ENCODE measurements around the gene EPHB2.

Gene EPHB2

GRCh38 chr1:22892789-22893188 lies 182.2 kb downstream of the EPHB2 start:
- DNase-seq = no peak

DNA sequence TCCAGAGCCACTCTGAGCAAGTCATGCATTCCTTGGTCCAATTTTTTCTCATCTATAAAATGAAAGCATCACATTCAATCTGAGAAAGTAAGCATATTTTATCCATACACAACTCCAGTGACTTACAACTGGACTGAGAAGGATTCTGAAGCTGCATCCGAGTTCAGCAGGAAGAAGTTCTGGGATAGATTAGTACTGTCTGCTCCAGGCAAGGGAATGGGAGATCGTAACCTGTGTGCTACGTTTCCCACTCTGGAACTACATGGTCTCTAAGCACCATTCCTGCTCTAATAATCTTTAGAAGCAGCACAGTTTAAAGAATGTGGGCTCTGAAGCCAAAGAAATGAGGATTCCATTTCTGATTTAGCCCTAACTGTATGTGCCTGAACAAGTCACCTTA lies 182.7 kb downstream of the EPHB2 start:
- no peak for DNase-seq

- DNase-seq = no peak
These were observed 184.7 kb downstream of the EPHB2 start for GRCh38 chr1:22895357-22895756.

GRCh38 chr1:22896184-22896583 lies 185.5 kb downstream of the EPHB2 start:
- DNase-seq = no peak

- DNase-seq = no peak
These were observed 189.8 kb downstream of the EPHB2 start for GRCh38 chr1:22900451-22900850.

- no peak for DNase-seq
These were observed 192.5 kb downstream of the EPHB2 start for GRCh38 chr1:22903113-22903512.

DNA sequence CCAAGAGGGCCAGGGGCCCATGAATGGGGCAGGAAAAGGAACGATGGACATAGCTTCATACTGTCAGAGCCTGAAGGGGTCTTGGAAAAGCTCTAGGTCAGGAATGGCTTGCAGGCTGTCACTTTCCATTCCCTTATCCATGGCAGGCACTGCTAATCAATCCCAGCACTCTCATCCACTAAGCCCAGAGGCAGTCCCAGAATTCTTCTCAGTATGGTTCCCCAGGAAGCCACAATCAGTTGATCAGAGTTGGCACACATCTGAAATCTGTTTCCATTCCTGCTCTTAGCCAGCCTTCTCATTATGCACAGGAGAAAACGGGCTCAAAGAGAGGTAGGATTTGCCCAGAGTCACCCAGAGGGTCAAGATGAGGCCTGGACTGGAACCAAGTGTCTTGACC lies 196.3 kb downstream of the EPHB2 start:
- DNase-seq = no peak

GRCh38 chr1:22907528-22907927 lies 196.9 kb downstream of the EPHB2 start:
- no peak for DNase-seq

DNA sequence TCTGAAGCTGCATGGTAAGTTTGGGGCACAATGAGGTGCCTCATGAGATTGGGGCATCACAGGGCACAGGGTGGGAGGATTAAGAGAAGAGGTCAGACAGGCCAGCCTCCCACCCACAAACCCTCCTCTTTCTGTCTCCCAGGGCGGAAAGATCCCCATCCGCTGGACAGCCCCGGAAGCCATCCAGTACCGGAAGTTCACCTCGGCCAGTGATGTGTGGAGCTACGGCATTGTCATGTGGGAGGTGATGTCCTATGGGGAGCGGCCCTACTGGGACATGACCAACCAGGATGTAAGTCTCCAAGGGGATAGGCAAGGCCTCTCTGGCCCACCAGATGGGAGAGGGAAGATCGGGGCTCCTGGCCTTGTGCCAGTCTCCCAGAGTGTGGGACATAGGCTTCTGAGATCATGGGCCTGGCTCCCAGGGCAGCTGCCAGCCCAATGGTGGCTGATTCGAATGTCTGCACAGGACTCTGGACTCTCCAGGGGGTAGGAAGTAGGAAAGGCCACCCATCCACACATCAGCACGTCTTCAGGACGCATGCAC lies 198.3 kb downstream of the EPHB2 start:
- DNase-seq = no peak

- DNase-seq = no peak
These were observed 199.6 kb downstream of the EPHB2 start for GRCh38 chr1:22910286-22910685.

DNA sequence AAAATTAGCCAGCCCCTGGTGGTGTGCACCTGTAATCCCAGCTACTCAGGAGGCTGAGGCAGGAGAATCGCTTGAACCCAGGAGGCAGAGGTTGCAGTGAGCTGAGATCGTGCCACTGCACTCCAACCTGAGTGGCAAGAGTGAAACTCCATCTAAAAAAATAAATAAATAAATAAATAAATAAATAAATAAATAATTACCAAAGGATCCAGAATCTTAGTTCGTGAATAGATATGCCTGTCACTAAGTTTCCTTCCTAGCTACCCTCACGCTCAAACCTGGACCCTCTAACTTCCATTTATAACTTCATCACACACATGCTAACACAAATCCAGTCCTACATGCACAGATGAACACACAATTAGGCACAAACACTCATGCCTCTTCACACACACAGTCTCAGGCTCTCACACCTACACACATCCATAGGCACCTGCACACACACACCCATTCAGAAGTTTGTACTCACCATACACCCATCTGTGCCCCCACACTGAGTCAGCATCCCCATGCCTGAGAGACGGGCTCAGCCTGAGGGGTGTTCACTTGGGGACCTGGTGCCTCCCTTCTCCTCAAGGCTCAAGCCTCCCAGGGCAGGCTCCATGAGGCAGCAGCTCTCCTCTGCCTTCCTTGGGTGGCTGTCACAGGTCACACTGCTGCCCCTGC lies 200.5 kb downstream of the EPHB2 start:
- no peak for DNase-seq

- no peak for DNase-seq
These were observed 201.7 kb downstream of the EPHB2 start for GRCh38 chr1:22912311-22912710.

GRCh38 chr1:22913421-22914141 lies 202.9 kb downstream of the EPHB2 start:
- no peak for DNase-seq

DNA sequence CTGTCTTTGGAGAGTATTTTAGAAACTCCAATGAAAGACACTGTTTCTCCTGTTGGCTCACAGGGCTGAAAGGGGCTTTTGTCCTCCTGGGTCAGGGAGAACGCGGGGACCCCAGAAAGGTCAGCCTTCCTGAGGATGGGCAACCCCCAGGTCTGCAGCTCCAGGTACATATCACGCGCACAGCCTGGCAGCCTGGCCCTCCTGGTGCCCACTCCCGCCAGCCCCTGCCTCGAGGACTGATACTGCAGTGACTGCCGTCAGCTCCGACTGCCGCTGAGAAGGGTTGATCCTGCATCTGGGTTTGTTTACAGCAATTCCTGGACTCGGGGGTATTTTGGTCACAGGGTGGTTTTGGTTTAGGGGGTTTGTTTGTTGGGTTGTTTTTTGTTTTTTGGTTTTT lies 203.5 kb downstream of the EPHB2 start:
- DNase-seq = no peak

DNA sequence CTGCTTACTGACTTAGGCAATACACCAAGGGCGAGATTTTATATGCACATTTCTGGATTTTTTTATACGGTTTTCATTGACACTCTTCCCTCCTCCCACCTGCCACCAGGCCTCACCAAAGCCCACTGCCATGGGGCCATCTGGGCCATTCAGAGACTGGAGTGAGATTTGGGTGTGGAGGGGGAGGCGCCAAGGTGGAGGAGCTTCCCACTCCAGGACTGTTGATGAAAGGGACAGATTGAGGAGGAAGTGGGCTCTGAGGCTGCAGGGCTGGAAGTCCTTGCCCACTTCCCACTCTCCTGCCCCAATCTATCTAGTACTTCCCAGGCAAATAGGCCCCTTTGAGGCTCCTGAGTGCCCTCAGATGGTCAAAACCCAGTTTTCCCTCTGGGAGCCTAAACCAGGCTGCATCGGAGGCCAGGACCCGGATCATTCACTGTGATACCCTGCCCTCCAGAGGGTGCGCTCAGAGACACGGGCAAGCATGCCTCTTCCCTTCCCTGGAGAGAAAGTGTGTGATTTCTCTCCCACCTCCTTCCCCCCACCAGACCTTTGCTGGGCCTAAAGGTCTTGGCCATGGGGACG lies 204.1 kb downstream of the EPHB2 start:
- no peak for DNase-seq

GRCh38 chr1:22915231-22915630 lies 204.6 kb downstream of the EPHB2 start:
- no peak for DNase-seq

DNA sequence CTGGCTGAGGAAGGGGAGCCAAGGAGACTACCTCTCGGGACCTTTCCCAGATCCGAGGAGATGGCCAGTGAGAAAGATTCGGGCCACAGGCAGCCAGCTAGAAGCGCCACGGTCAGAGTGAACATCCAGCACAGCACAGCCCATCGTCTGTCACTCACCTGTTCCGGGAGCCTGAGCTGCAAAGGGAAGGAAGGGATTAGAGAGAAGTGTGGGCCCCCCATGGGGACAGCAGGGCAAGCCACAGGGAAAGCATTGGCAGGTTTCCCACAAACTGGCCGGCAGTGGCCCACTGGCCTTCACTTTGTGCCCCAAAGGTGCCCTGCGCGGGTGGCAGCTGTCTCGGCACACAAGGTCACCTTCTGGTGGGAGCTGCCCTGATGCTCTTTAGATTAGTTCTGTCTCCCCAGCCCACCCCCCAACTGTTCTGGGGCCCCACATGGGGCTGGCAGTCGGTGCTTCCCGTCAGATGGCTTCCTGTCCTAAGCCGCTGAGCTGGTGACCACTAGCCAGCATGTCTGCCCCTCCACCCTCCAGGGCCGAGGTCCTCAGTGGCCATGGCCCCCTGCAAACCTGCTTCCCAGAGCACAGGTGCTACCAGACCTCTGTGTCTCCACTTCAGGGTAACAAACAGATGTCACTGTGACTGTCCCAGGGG lies 205.3 kb downstream of the EPHB2 start:
- no peak for DNase-seq

DNA sequence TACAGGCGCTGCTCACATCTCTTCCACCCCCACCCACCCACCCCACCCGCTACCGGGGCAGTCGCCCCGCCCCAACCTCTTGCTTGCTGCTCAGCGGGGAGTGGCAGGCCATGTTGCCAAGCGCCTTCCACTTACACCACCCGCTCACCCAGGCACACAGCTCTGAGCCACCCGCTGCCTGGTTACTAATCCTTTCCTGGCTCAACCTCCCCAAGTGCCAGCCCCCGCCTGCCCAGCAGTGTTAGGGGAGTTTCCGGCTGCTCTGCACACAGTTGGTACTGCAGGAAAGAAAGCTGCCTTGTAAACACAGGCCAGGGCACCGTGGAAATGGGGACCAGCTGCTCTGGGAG lies 205.8 kb downstream of the EPHB2 start:
- DNase-seq = no peak

DNA sequence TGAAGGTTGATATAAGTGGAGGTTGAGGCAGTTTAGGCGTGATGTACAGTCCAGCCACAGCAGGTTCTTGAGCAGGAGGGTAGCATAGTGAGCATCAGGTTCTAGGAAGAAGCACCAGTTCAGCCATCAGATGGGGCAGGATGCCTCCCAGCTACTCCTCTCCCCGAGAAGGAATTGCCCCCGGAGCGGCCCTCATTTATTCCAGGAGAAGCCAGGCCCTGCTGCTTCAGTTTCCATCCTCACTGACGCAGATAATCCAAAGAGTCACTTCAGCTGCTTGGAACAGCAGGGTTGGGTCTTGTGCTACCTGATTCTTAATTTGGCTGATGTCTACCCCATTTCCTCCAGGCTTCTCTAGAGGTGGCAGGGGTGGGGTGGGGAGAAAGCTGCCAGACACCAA lies 207.3 kb downstream of the EPHB2 start:
- DNase-seq = no peak

GRCh38 chr1:22918644-22919043 lies 208.0 kb downstream of the EPHB2 start:
- no peak for DNase-seq

DNA sequence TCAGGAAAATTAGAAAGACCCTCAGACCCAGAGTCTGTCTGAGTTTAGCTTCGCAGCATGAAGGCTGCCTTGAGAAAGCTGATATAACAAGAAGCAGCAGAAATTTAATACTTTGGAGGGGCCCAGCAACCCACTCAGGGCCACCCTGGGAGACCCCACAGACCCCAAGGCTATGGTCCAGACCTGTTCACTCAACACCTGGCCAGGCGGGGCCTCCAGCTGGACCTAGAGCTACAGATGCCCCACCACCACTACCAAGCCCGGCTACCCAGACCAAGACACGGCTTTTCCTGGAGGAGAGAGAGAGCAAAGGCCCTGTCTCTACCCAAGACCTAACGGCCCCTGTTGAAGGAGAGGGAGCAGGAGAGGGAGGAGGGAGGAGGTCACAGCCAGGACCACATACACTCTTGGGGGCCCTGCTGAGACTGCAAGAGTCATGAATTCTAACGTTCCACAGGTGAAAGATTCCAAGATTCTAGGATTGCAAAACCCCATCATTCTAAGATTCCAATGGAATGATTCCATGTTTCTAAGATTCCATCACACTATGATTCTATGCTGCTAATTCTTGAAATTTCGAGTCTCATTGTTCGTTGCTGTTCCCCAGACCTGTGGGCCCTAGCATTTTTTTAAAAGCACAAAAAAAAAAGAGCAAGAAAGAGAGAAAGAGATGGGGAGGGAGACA lies 208.8 kb downstream of the EPHB2 start:
- DNase-seq = no peak

DNA sequence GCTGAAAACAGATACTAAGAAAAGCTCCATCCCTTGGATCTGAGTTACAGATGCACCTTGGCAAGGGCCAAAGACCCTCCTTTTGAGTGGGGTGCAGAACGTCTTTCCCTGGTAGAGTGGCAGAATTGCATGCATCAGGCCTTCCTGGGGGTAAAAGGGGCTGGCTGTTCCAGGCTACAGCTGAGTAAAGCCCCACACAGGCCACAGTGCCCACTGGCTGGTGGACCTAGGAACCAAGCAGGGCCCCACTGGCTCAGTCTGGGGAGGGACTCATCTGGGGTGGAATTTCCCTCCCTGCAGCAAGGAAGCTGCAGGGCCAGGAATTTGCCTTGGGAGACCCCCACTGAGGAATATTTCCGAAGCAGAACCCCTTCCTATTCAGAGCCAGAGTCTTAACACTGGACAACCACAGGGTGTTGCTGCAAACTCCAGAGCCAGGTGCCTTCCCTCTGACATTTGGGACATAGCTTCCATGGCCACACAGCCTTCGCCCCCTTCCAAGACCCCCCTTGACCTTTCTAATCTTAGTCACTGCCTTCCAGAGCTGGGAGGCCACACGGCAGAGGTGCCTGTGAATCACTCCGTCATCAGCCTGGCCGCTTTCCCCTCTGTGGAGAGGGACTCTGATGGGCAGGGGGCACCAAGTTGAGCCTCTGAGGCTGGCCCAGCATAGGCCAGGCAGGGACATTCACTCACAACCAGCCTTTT lies 209.5 kb downstream of the EPHB2 start:
- DNase-seq = no peak

All from GOT3 (cell line).